ENCODE measurements around the gene CMTM2. TPM values are rescaled to one million over a fixed set of nuclear protein-coding genes. Genes with fewer than 3 reads are reported as not detected.

The CMTM2 gene
- total RNA-seq, 1 donor from 2014 or later: not detected

DNA sequence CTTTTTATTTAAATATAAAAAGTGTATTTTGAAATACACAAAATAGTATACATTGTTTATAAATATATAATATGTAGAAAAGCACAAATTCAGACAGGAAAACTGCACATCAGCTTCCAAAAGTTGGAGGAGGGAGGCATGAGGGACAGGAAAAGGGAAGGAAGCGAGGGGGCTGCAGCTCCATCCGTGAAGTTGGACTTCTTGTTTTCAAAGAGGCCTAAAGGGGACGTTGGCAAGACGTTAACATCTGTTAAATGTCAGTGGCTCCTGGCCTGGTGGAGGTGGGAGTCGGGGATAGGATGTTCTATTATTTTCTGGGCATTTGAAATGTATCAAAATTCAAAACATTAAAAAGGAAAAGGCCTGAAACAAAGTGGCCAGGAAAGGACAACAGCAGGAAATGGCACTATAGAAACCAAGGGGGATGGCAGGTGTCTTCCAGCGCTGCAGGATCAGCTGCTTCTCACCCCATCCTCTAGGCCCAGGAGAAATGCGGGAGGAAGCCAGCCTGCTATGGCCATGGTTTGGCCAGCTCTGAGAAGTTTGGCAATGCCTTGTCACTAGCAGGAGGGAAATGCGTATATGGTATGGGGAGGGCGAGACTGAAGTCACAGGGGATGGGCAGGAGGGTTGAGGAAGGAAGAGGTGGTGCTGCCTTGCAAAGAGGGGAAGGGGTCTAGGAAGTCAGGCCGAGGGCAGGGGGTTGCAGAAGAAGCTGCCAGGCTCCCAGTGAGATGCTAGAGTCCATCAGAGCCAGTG, 6.4 kb downstream of the CMTM2 start:
- no peaks in the 10 kb centered on the region for H3K36me3 ChIP-seq (ENCODE audit: insufficient read depth, low read length)
- H4K20me1 ChIP-seq (ENCODE audit: insufficient read depth, low read length): no peaks in the 10 kb centered on the region
- no peaks in the 10 kb centered on the region for H3K79me2 ChIP-seq (ENCODE audit: insufficient read depth, low read length)
- H3K4me1 ChIP-seq (ENCODE audit: insufficient read depth, low read length): peaks cover 14% of the 10 kb centered on the region
- no peaks in the 10 kb centered on the region for H3K27me3 ChIP-seq (ENCODE audit: insufficient read depth, low read length)
- Mint-ChIP-seq H3K9me3 (ENCODE audit: unreplicated experiment) (no peaks in the 10 kb centered on the region), H3K4me1 (ENCODE audit: low read depth, unreplicated experiment) (peaks cover 12% of the 10 kb centered on the region), H3K4me3 (ENCODE audit: unreplicated experiment) (no peak overlapping the region), H3K27me3 (ENCODE audit: low read depth, unreplicated experiment) (peaks cover 17% of the 10 kb centered on the region), H3K27ac (ENCODE audit: unreplicated experiment) (no peak overlapping the region), H3K36me3 (ENCODE audit: low read depth, unreplicated experiment) (no peaks in the 10 kb centered on the region)
- TF ChIP-seq CTCF (IDR thresholded peaks at IDR 0.05; ENCODE audit: insufficient read depth, low read depth, low read length) (no peak), EZH2 (IDR thresholded peaks at IDR 0.05; ENCODE audit: insufficient read depth, low read length) (no peak)
- DNase-seq (ENCODE audit: low read depth): no peak
- no peak overlapping the region for H3K4me2 ChIP-seq (ENCODE audit: low read length)
- no peaks in the 10 kb centered on the region for H3K9me3 ChIP-seq (ENCODE audit: insufficient read depth, low read depth, low read length)
- no peak overlapping the region for H2AFZ ChIP-seq (ENCODE audit: low read depth, low read length)
- H3K27ac ChIP-seq (ENCODE audit: low read depth, low read length): no peak overlapping the region
- H3K9ac ChIP-seq (ENCODE audit: low read length): no peak overlapping the region
- FAIRE-seq: no peak
- H3K4me3 ChIP-seq (ENCODE audit: insufficient read depth, low read depth, low read length): no peak overlapping the region

DNA sequence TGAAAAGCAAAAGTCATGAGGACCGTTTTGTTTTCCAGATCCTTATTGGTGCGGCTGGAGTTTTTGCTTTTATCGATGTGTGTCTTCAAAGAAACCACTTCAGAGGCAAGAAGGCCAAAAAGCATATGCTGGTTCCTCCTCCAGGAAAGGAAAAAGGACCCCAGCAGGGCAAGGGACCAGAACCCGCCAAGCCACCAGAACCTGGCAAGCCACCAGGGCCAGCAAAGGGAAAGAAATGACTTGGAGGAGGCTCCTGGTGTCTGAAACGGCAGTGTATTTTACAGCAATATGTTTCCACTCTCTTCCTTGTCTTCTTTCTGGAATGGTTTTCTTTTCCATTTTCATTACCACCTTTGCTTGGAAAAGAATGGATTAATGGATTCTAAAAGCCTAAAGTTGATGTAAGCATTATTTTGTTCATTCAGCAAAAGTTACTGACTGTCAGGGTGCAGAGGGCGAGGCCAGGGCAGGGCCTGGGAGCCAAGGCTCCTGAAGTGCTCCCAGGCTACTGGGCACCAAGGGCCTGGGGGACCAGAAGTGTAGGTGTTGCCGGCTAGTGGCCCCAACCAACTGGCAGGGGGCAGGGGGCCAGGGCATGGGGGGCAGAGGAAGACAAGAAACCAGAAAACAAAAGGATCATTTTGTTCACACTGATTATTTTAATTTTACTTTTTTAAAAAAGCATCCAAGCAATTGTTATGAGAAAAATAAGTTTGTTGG, 8.8 kb downstream of the CMTM2 start:
- Mint-ChIP-seq H3K27me3 (ENCODE audit: low read depth, unreplicated experiment) (peaks cover 27% of the 10 kb centered on the region), H3K4me1 (ENCODE audit: low read depth, unreplicated experiment) (no peaks in the 10 kb centered on the region), H3K4me3 (ENCODE audit: unreplicated experiment) (no peak overlapping the region), H3K9me3 (ENCODE audit: unreplicated experiment) (no peaks in the 10 kb centered on the region), H3K27ac (ENCODE audit: unreplicated experiment) (no peak overlapping the region), H3K36me3 (ENCODE audit: low read depth, unreplicated experiment) (no peaks in the 10 kb centered on the region)
- Histone ChIP-seq H3K4me3 (ENCODE audit: insufficient read depth, low read depth, low read length) (no peak overlapping the region), H3K4me1 (ENCODE audit: insufficient read depth, low read length) (peaks cover 2% of the 10 kb centered on the region), H3K9me3 (ENCODE audit: insufficient read depth, low read depth, low read length) (no peaks in the 10 kb centered on the region), H2AFZ (ENCODE audit: low read depth, low read length) (no peak overlapping the region), H3K9ac (ENCODE audit: low read length) (no peak overlapping the region), H3K27ac (ENCODE audit: low read depth, low read length) (no peak overlapping the region), H3K79me2 (ENCODE audit: insufficient read depth, low read length) (no peaks in the 10 kb centered on the region), H3K27me3 (ENCODE audit: insufficient read depth, low read length) (no peaks in the 10 kb centered on the region), H4K20me1 (ENCODE audit: insufficient read depth, low read length) (no peaks in the 10 kb centered on the region), H3K4me2 (ENCODE audit: low read length) (no peak overlapping the region), H3K36me3 (ENCODE audit: insufficient read depth, low read length) (no peaks in the 10 kb centered on the region)
- FAIRE-seq (no peak), DNase-seq (ENCODE audit: low read depth) (no peak)
- TF ChIP-seq EZH2 (IDR thresholded peaks at IDR 0.05; ENCODE audit: insufficient read depth, low read length) (no peak), CTCF (IDR thresholded peaks at IDR 0.05; ENCODE audit: insufficient read depth, low read depth, low read length) (no peak)
